ENCODE data around the gene CD200R1.

Gene CD200R1

DNA sequence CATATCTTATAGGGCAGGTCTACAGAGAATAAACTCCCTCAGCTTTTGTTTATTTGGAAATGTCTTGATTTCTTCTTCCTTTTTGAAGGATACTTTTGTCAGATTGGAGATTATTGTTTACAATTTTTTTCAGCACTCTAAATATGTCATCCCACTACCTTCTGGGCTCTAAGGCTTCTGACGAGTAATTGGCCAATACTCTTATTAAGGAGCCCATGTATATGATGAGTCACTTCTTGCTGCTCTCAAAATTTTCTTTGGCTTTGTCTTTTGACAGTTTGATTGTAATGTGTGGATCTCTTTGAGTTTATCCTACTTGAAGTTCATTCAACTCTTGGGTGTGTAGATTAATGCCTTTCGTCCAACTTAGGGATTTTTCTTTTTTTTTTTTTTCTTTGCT is 99.3 kb downstream of the CD200R1 start:
- H3K4me3 ChIP-seq (ENCODE audit: low read depth, low read length) = no peak overlapping the region
- TF ChIP-seq, protein P1, sequence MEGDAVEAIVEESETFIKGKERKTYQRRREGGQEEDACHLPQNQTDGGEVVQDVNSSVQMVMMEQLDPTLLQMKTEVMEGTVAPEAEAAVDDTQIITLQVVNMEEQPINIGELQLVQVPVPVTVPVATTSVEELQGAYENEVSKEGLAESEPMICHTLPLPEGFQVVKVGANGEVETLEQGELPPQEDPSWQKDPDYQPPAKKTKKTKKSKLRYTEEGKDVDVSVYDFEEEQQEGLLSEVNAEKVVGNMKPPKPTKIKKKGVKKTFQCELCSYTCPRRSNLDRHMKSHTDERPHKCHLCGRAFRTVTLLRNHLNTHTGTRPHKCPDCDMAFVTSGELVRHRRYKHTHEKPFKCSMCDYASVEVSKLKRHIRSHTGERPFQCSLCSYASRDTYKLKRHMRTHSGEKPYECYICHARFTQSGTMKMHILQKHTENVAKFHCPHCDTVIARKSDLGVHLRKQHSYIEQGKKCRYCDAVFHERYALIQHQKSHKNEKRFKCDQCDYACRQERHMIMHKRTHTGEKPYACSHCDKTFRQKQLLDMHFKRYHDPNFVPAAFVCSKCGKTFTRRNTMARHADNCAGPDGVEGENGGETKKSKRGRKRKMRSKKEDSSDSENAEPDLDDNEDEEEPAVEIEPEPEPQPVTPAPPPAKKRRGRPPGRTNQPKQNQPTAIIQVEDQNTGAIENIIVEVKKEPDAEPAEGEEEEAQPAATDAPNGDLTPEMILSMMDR (conservative IDR thresholded peaks at IDR 0.05; ENCODE audit: low read depth, low read length) = no peak
- DNase-seq (ENCODE audit: low read depth) = no peak

DNA sequence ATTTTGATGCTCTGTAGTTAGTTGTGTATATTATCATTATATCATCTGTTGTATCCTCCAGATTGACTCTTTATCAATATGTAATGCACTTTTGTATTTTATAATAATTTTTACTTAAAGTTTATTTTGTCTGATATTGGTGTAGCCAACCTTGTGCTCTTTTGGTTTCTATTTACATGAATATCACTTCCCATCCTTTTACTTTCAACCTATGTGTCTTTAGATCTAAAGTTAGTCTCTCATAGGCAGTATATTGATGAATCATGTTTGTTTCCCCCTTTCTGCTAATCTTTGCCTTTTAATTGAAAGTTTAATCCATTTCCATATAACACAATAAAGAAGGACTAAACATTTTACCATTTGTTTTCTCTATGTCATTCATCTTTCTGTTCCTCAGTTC is 100.2 kb downstream of the CD200R1 start:
- no peak overlapping the region for H3K4me3 ChIP-seq (ENCODE audit: low read depth, low read length)
- no peak for DNase-seq (ENCODE audit: low read depth)
- TF ChIP-seq, protein P1 (conservative IDR thresholded peaks at IDR 0.05; ENCODE audit: low read depth, low read length) = no peak

DNA sequence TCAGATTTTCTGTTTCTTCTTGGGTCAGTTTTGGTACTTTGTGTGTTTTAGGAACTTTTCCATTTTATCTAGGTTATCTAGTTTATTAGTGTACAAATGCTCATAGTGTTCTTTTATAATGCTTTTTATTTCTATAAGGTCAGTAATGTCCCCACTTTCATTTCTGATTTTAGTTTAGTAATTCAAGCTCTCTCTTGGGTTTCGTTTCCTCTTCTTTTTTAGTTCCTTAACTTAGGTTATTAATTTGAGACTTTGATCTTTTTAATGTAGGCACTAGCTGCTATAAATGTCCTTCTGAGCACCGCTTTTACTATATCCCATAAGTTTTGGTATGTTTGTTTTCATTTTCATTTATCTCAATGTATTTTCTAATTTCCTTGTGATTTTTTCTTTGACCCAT is 101.3 kb downstream of the CD200R1 start:
- TF ChIP-seq, protein P1 (conservative IDR thresholded peaks at IDR 0.05; ENCODE audit: low read depth, low read length) = no peak
- H3K4me3 ChIP-seq (ENCODE audit: low read depth, low read length) = no peak overlapping the region
- no peak for DNase-seq (ENCODE audit: low read depth)

DNA sequence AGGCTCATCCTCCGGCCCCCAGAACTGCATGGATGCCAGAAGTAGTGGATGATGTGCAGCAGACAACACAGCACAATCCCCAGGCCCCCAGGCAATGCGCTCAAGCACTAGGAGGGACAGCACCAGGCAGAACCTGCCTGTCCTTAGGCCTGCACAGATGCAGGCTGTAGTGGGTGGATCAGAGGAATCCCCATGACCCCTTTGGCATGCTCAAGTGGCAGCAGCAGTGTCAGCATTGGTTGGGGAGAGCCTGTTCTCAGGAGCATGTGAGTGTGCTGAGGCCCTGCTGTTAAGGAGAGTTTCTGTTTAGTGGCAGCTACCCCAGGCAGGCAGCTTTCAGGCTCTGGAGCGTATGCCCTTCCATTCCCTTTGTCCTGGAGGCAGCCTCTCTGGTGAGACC is 103.2 kb downstream of the CD200R1 start:
- TF ChIP-seq, protein P1 (conservative IDR thresholded peaks at IDR 0.05; ENCODE audit: low read depth, low read length) = no peak
- DNase-seq (ENCODE audit: low read depth) = no peak

More for the DNA sequence above, 103.2 kb downstream of the CD200R1 start:
- no peak overlapping the region for H3K4me3 ChIP-seq (ENCODE audit: low read depth, low read length)
